GM23248 (cell line): ENCODE data around the gene EIF4G3. TPM values are rescaled to one million over a fixed set of nuclear protein-coding genes. Genes with fewer than 3 reads are reported as not detected.

Experiments
- DNase-seq: peaks from one replicate; pipeline ENCODE4 v3.0.0-alpha.2; 2015
- H2AFZ ChIP-seq: fragments of 200-600 bp; sonication (generic); 2 replicates; pipeline ENCODE4 v1.6.1; 2016; ENCODE audit warnings: antibody characterized with exemption
- H3F3A ChIP-seq: fragments of 200-600 bp; sonication (generic); 2 replicates; pipeline ENCODE4 v1.6.1; 2016; ENCODE audit warnings: mild to moderate bottlenecking, antibody characterized with exemption, mixed run types; ENCODE audit not compliant: insufficient read depth
- H3K27ac ChIP-seq: fragments of 200-600 bp; sonication (generic); 2 replicates; pipeline ENCODE4 v1.5.1; 2016; ENCODE audit warnings: mild to moderate bottlenecking
- H3K27me3 ChIP-seq: fragments of 200-600 bp; sonication (generic); replicated peaks from 2 replicates; pipeline ENCODE4 v1.6.1; 2016; ENCODE audit warnings: mild to moderate bottlenecking; ENCODE audit not compliant: insufficient read depth
- H3K36me3 ChIP-seq: fragments of 200-600 bp; sonication (generic); 2 replicates; pipeline ENCODE4 v1.6.1; 2016; ENCODE audit warnings: low read depth, mild to moderate bottlenecking
- H3K4me1 ChIP-seq: fragments of 200-600 bp; sonication (generic); 2 replicates; pipeline ENCODE4 v1.6.1; 2016; ENCODE audit warnings: mild to moderate bottlenecking; ENCODE audit not compliant: insufficient read depth
- H3K4me2 ChIP-seq: fragments of 200-600 bp; sonication (generic); one replicate; pipeline ENCODE4 v1.6.1; 2016; ENCODE audit warnings: mild to moderate bottlenecking; ENCODE audit not compliant: unreplicated experiment
- H3K4me3 ChIP-seq: fragments of 200-600 bp; sonication (generic); 2 replicates; pipeline ENCODE4 v1.5.1; 2016; ENCODE audit warnings: mild to moderate bottlenecking
- H3K79me2 ChIP-seq: fragments of 200-600 bp; sonication (generic); 2 replicates; pipeline ENCODE4 v1.6.1; 2016; ENCODE audit warnings: mild to moderate bottlenecking; ENCODE audit not compliant: insufficient read depth
- H3K9ac ChIP-seq: fragments of 200-600 bp; sonication (generic); 2 replicates; pipeline ENCODE4 v1.6.1; 2016; ENCODE audit warnings: mild to moderate bottlenecking
- H3K9me2 ChIP-seq: fragments of 200-600 bp; sonication (generic); 2 replicates; pipeline ENCODE4 v1.6.1; 2016; ENCODE audit warnings: mixed run types, mild to moderate bottlenecking, moderate library complexity; ENCODE audit not compliant: insufficient read depth
- H3K9me3 ChIP-seq: fragments of 200-600 bp; sonication (generic); one replicate; pipeline ENCODE4 v1.6.1; 2017; ENCODE audit warnings: low read depth
- H4K20me1 ChIP-seq: fragments of 200-600 bp; sonication (generic); 2 replicates; pipeline ENCODE4 v1.6.0; 2016; ENCODE audit not compliant: insufficient read depth
- EZH2 ChIP-seq: fragments of 200-600 bp; sonication (generic); IDR thresholded peaks from 2 replicates; pipeline ENCODE4 v1.6.1; 2018; ENCODE audit warnings: antibody characterized with exemption, mild to moderate bottlenecking; ENCODE audit not compliant: insufficient read depth, poor library complexity, severe bottlenecking
- EZH2phosphoT487 ChIP-seq: fragments of 200-600 bp; sonication (generic); IDR thresholded peaks from 2 replicates; pipeline ENCODE4 v1.6.1; 2018; ENCODE audit warnings: antibody characterized with exemption, moderate library complexity, mild to moderate bottlenecking, low read depth; ENCODE audit not compliant: insufficient read depth
- WGBS, 2 experiments: methylation state at CpG; one replicate each; pipeline ENCODE4 v1.1.6; 2015 to 2017; ENCODE audit warnings: low lambda C conversion rate in 2 of 2, low coverage in 1 of 2; ENCODE audit errors: missing lambda C conversion rate in 2 of 2; 5-methylcytosine and 5-hydroxymethylcytosine counted together
- in situ Hi-C: fragments of 300-500 bp; cut with MboI; formaldehyde crosslinking; loops from 2 replicates; pipeline ENCODE4 v1.15.0; 2020
- polyA plus RNA-seq: library from polyadenylated mRNA; unstranded; fragments of >200 nt; fragmentation: Nextera tagmentation; extraction: Ambion mirVana; gene quantifications from 2 replicates; pipeline ENCODE4 v1.2.1, GENCODE V29; 2016
- total RNA-seq: library from RNA; depleted of rRNA; stranded (reverse); fragments of >200 nt; shearing (Covaris generic); gene quantifications from 2 replicates; pipeline ENCODE4 v1.2.3, GENCODE V29; 2014

EIF4G3 gene
- total and polyA plus RNA-seq, 2 experiments from 2014 or later, result 24.0 to 43.1 TPM

GRCh38 chr1:21046132-21046531 lies 130.6 kb downstream of the EIF4G3 start:
- Histone ChIP-seq H3K9ac (peak overlapping the region; percentile 45), H3K27ac (peak overlapping the region; percentile 63), H3K27me3 (no peaks in the 10 kb centered on the region), H3F3A (peaks cover 39% of the 10 kb centered on the region), H4K20me1 (peaks cover 7% of the 10 kb centered on the region; the same call in 1 of the 2 replicates), H3K4me1 (peaks cover 52% of the 10 kb centered on the region), H3K4me3 (no peak overlapping the region), H3K9me3 (no peaks in the 10 kb centered on the region), H2AFZ (no peak overlapping the region), H3K9me2 (no peaks in the 10 kb centered on the region; the same call in 1 of the 2 replicates), H3K36me3 (no peaks in the 10 kb centered on the region; the same call in 1 of the 2 replicates), H3K79me2 (peaks cover 98% of the 10 kb centered on the region), H3K4me2 (peak overlapping the region; percentile 31)
- TF ChIP-seq EZH2 (no peak), EZH2phosphoT487 (no peak)
- whole genome bisulfite sequencing, 2 experiments, result 98 to 100% methylated on average over 3 of the region's 3 CpGs
- DNase-seq, result no peak
- in situ Hi-C loops, result no loop called here

GRCh38 chr1:21045351-21045750 lies 131.3 kb downstream of the EIF4G3 start:
- Histone ChIP-seq H3K9me2 (no peaks in the 10 kb centered on the region; the same call in 1 of the 2 replicates), H3K79me2 (peaks cover 98% of the 10 kb centered on the region), H3K4me2 (peak overlapping the region; percentile 31), H3F3A (peaks cover 39% of the 10 kb centered on the region), H2AFZ (no peak overlapping the region), H3K4me3 (0 out of 2 replicates have a peak overlapping the region, but pooled peaks have one; percentile 7), H3K9ac (peak overlapping the region; percentile 45), H3K36me3 (no peaks in the 10 kb centered on the region; the same call in 1 of the 2 replicates), H4K20me1 (peaks cover 7% of the 10 kb centered on the region; the same call in 1 of the 2 replicates), H3K9me3 (no peaks in the 10 kb centered on the region), H3K27me3 (no peaks in the 10 kb centered on the region), H3K4me1 (peaks cover 50% of the 10 kb centered on the region), H3K27ac (peak overlapping the region; percentile 63)
- peak; percentile 68 for DNase-seq
- in situ Hi-C loops, result no loop called here
- TF ChIP-seq EZH2 (no peak), EZH2phosphoT487 (no peak)
- 6 to 16% methylated on average over 2 of the region's 2 CpGs for WGBS, 2 experiments

GRCh38 chr1:21042929-21043605 lies 133.6 kb downstream of the EIF4G3 start:
- WGBS, 2 experiments, result 22 to 39% methylated on average over 2 of the region's 2 CpGs
- H3K4me2 ChIP-seq, result peak overlapping the region; percentile 45
- in situ Hi-C loops, result no loop called here
- H3K27ac ChIP-seq, result peak overlapping the region; percentile 58
- H3K27me3 ChIP-seq, result no peaks in the 10 kb centered on the region
- H3F3A ChIP-seq, result peaks cover 35% of the 10 kb centered on the region
- no peaks in the 10 kb centered on the region for H3K9me3 ChIP-seq
- DNase-seq, result peak; percentile 61
- H3K9ac ChIP-seq, result peak overlapping the region; percentile 32
- H3K9me2 ChIP-seq, result no peaks in the 10 kb centered on the region; the same call in 1 of the 2 replicates
- TF ChIP-seq EZH2 (no peak), EZH2phosphoT487 (peak; percentile 78; the same call in 1 of the 2 replicates)
- peaks cover 42% of the 10 kb centered on the region for H3K4me1 ChIP-seq
- H3K79me2 ChIP-seq, result peaks cover 98% of the 10 kb centered on the region
- H4K20me1 ChIP-seq, result peaks cover 13% of the 10 kb centered on the region
- H2AFZ ChIP-seq, result no peak overlapping the region
- H3K4me3 ChIP-seq, result peak overlapping the region; percentile 15; the same call in 1 of the 2 replicates
- H3K36me3 ChIP-seq, result no peaks in the 10 kb centered on the region

GRCh38 chr1:21041541-21041940 lies 135.2 kb downstream of the EIF4G3 start:
- Histone ChIP-seq H3F3A (peaks cover 35% of the 10 kb centered on the region), H3K79me2 (peaks cover 98% of the 10 kb centered on the region), H2AFZ (no peak overlapping the region), H3K9ac (no peak overlapping the region), H3K27me3 (no peaks in the 10 kb centered on the region), H3K4me3 (no peak overlapping the region), H3K36me3 (no peaks in the 10 kb centered on the region), H3K9me2 (no peaks in the 10 kb centered on the region), H3K27ac (no peak overlapping the region), H3K9me3 (no peaks in the 10 kb centered on the region), H4K20me1 (peaks cover 15% of the 10 kb centered on the region), H3K4me1 (peaks cover 42% of the 10 kb centered on the region), H3K4me2 (no peak overlapping the region)
- TF ChIP-seq EZH2, result no peak
- TF ChIP-seq EZH2phosphoT487, result no peak
- no peak for DNase-seq
- WGBS, 2 experiments, result 98% methylated on average over 2 of the region's 2 CpGs
- in situ Hi-C loops, result no loop called here
